Suprapubic skin (tissue), 3 donors: ENCODE measurements around the gene PCGF1.

Experiments
- POLR2A ChIP-seq, 2 donors: fragments of 450-650 bp; IDR thresholded peaks; one replicate each; pipeline ENCODE4 v1.6.1; 2017; ENCODE audit warnings: antibody characterized with exemption in 2 of 2, mild to moderate bottlenecking in 2 of 2, moderate library complexity in 2 of 2
- TF ChIP-seq, protein P1 (sequence below), 2 donors: fragments of 200-600 bp in 1 of 2; fragments of 450-650 bp in 1 of 2; sonication (generic) in 1 of 2; IDR thresholded peaks; one replicate each; pipeline ENCODE4 v1.5.1; 2016 to 2019; ENCODE audit warnings: antibody characterized with exemption in 2 of 2, mild to moderate bottlenecking in 1 of 2, moderate library complexity in 1 of 2

DNA sequence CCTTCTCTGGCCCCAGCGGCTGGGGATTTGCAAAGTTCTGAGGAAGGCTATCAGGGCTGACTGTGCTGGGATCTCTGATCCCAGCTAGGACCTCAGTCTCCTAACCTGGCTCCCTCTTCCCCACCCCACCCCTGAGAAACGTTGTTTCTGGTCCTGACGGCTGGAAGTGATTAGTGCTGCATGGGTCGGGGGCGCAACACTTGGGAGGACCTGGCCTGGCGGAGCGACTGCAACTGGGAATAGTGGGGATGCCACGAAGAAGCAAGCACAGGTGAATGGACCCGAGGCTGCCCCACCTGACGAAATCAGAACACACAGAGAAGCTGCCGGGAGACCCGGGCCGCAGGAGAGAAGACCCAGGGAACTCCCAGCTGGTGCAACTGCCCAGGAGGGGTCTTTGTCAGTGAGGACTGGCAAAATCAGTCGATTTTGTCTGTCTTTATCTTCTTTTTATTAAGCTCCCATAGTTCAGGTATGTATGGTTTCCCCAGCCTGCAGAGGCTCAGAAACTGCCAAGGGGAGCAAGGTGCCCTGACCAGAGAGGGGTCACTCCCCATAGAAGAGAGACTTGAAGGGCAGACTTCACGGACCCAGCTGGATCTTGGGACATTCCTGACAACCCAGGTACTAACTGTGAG, 7.4 kb downstream of the PCGF1 start:
- TF ChIP-seq, protein P1, sequence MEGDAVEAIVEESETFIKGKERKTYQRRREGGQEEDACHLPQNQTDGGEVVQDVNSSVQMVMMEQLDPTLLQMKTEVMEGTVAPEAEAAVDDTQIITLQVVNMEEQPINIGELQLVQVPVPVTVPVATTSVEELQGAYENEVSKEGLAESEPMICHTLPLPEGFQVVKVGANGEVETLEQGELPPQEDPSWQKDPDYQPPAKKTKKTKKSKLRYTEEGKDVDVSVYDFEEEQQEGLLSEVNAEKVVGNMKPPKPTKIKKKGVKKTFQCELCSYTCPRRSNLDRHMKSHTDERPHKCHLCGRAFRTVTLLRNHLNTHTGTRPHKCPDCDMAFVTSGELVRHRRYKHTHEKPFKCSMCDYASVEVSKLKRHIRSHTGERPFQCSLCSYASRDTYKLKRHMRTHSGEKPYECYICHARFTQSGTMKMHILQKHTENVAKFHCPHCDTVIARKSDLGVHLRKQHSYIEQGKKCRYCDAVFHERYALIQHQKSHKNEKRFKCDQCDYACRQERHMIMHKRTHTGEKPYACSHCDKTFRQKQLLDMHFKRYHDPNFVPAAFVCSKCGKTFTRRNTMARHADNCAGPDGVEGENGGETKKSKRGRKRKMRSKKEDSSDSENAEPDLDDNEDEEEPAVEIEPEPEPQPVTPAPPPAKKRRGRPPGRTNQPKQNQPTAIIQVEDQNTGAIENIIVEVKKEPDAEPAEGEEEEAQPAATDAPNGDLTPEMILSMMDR (IDR thresholded peaks at IDR 0.05): no peak
- no peak for TF ChIP-seq POLR2A (IDR thresholded peaks at IDR 0.05)
